Measurements from ENCODE around the gene MAP2K5. TPM values are rescaled to one million over a fixed set of nuclear protein-coding genes. Genes with fewer than 3 reads are reported as not detected.

The MAP2K5 gene
- total RNA-seq, 1 experiment from 2014 or later, result 7.4 TPM

- no peak for DNase-seq (ENCODE audit: extremely low read depth, low read depth)
These were observed 254.0 kb downstream of the MAP2K5 start for GRCh38 chr15:67796196-67797127.

GRCh38 chr15:67799801-67800205 is 257.3 kb downstream of the MAP2K5 start:
- no peak for DNase-seq (ENCODE audit: extremely low read depth, low read depth)

GRCh38 chr15:67801142-67801541 is 258.6 kb downstream of the MAP2K5 start:
- DNase-seq (ENCODE audit: extremely low read depth, low read depth), result no peak

- DNase-seq (ENCODE audit: extremely low read depth, low read depth), result no peak
These were observed 259.7 kb downstream of the MAP2K5 start for GRCh38 chr15:67801926-67802914.

GRCh38 chr15:67803299-67803698 is 260.8 kb downstream of the MAP2K5 start:
- DNase-seq (ENCODE audit: extremely low read depth, low read depth), result no peak

- DNase-seq (ENCODE audit: extremely low read depth, low read depth), result no peak
These were observed 261.7 kb downstream of the MAP2K5 start for GRCh38 chr15:67803996-67804843.

- DNase-seq (ENCODE audit: extremely low read depth, low read depth), result no peak
These were observed 262.6 kb downstream of the MAP2K5 start for GRCh38 chr15:67805008-67805665.

GRCh38 chr15:67805666-67806516 is 263.4 kb downstream of the MAP2K5 start:
- DNase-seq (ENCODE audit: extremely low read depth, low read depth), result no peak

- no peak for DNase-seq (ENCODE audit: extremely low read depth, low read depth)
These were observed 264.0 kb downstream of the MAP2K5 start for GRCh38 chr15:67806536-67806935.

- DNase-seq (ENCODE audit: extremely low read depth, low read depth), result no peak
These were observed 264.6 kb downstream of the MAP2K5 start for GRCh38 chr15:67807141-67807540.

GRCh38 chr15:67807836-67808235 is 265.3 kb downstream of the MAP2K5 start:
- DNase-seq (ENCODE audit: extremely low read depth, low read depth), result no peak

- DNase-seq (ENCODE audit: extremely low read depth, low read depth), result no peak
These were observed 266.3 kb downstream of the MAP2K5 start for GRCh38 chr15:67808821-67809220.

- no peak for DNase-seq (ENCODE audit: extremely low read depth, low read depth)
These were observed 266.9 kb downstream of the MAP2K5 start for GRCh38 chr15:67809441-67809840.

GRCh38 chr15:67809866-67810265 is 267.4 kb downstream of the MAP2K5 start:
- no peak for DNase-seq (ENCODE audit: extremely low read depth, low read depth)

GRCh38 chr15:67812241-67812644 is 269.7 kb downstream of the MAP2K5 start:
- no peak for DNase-seq (ENCODE audit: extremely low read depth, low read depth)

GRCh38 chr15:67813104-67813634 is 270.7 kb downstream of the MAP2K5 start:
- no peak for DNase-seq (ENCODE audit: extremely low read depth, low read depth)

- no peak for DNase-seq (ENCODE audit: extremely low read depth, low read depth)
These were observed 272.6 kb downstream of the MAP2K5 start for GRCh38 chr15:67815036-67815592.

- DNase-seq (ENCODE audit: extremely low read depth, low read depth), result no peak
These were observed 274.2 kb downstream of the MAP2K5 start for GRCh38 chr15:67816668-67817067.

All from NCI-H460 (cell line).